ENCODE measurements around the gene XDH.

GRCh38 chr2:31359229-31359628 is 55.3 kb downstream of the XDH start:
- TF ChIP-seq CTCF (IDR thresholded peaks at IDR 0.05; ENCODE audit: low read length) (no peak), EZH2 (IDR thresholded peaks at IDR 0.05; ENCODE audit: borderline replicate concordance, low read length) (no peak)
